Erythroblast (primary cell): ENCODE measurements around the gene THSD4.

Source experiments
- DNase-seq, 2 experiments: peaks; one replicate each; lab custom pipeline; 2025; lab: John Stamatoyannopoulos, UW
- GATA1 ChIP-seq: IDR thresholded peaks from 2 replicates; pipeline ENCODE4 v1.6.1; 2011; ENCODE audit warnings: low read depth, mild to moderate bottlenecking, control low read depth, low read length, moderate library complexity
- POLR2A ChIP-seq: IDR thresholded peaks from 2 replicates; pipeline ENCODE4 v1.6.1; 2011; ENCODE audit warnings: mild to moderate bottlenecking, low read length

THSD4 gene

DNA sequence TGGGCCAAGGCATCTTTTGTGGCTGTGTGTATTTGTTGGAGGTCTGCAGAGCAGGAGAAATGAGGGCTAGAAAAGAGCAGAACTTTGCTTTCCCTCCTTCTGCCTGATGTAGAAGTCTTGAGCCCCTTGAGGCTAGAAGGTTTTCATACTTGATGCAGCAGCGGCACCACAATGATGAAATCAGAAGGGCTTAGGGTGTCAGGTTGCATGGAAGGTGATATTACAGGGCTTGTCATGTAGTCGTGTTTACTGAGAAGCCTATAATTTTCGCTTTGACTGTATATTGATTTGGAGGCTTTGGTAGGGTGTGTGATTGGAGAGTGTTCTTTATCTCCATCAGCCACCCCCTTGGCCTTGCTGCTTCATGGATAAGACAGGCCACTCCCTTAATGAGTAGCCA is 339.8 kb downstream of the THSD4 start:
- TF ChIP-seq POLR2A: no peak
- no peak for TF ChIP-seq GATA1
- DNase-seq: no peak

DNA sequence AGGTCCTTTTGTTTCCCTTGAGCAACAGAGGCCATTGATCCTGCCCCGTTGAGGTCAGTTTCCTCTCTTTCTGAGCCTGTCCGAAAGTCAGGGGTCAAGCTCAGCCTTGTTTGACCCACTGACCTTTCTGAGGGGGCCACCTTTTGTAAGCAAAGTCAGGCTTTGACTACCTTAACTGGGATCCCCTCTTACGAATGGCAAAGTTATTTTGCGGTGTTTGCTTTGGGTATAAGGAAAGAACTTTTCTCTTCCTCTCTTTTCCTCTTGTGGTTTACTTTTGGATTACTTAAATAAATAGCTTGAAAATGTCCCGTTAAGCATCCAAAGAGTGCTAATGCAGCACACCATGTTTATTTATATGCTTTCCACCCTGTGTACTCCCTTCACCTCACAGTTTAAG is 340.6 kb downstream of the THSD4 start:
- TF ChIP-seq POLR2A: no peak
- no peak for DNase-seq

DNA sequence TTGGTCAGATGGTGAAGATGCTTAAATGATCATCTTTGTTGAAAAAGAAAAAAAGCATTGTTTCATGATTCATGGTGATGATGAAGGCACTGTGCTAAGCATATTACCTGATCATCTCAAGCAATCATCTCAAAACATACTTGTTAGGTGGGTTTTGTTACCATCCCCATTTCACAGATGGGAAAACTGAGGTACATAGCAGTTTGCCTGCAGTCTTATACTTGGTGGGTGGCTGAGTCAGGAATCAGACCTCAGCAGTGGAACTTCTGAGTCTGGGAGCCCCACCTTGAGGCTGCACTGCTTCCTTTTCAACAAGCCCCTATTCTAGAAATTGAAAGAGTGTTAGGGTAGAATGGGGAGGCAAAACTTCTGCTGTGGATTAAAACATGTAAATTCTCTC is 341.1 kb downstream of the THSD4 start:
- no peak for DNase-seq
- no peak for TF ChIP-seq POLR2A
- TF ChIP-seq GATA1: no peak

DNA sequence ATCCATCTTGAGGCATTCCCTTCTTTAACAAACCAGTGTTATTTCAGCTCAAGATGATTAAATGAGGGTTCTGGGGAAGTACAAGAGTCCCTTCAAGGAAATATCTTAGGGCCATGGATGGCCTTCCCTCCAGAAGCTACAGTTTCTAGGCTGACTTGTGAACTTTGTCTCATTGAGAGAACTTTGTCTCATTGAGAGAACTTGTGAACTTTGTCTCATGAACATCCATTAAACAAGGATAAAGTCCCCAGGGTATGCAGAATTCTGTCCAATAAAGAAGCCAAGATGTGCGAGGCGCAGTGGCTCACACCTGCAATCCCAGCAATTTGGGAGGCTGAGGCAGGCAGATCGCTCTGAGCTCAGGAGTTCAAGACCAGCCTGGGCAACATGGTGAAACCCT is 341.5 kb downstream of the THSD4 start:
- DNase-seq: no peak
- TF ChIP-seq GATA1: no peak
- no peak for TF ChIP-seq POLR2A

DNA sequence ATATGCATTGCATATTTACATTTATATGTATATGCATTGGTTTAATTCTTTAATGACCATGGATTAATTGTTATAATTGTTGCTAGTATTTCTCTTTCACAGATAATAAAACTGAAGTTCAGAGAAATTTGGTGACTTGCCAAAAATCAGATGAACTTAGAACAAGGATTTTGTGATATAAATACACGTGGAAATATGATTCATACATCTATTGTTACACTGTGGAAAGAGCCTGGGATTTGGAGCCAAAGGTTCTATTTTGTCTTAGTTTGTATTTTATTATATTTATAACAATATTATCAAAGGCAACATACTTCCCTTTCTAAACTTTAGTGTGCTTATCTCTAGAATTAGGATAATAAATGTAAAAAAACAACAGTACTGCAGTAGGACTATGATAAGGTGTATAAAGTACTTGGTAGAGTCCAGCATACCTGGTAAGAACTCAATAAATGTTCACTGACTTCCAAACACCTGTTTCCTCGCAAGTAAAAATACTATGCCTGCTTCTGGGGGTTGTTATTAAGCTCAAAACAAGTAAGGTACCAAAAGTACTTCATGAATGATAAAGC is 342.9 kb downstream of the THSD4 start:
- TF ChIP-seq GATA1 (no peak), POLR2A (no peak)

DNA sequence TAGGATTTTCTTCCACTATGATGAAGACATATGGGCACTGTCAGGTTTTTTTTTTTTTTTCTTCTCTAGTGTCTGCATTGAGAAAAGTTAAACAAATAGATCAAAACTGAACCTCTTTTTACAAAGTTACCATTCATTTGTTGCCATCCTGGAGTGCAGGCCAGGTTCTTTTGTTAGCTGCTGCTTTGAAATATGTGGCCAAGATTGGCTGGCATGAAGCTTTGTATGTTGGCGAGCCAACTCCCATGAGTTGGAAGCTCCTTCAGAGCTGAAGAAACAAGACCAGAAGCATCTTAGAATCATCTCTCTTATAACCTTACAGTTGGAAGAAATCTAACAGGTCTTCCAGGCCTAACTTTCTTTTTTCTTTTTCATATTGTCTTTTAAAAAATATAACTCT is 346.5 kb downstream of the THSD4 start:
- TF ChIP-seq POLR2A (no peak), GATA1 (no peak)

More for the DNA sequence above, 342.9 kb downstream of the THSD4 start:
- no peak for DNase-seq

DNA sequence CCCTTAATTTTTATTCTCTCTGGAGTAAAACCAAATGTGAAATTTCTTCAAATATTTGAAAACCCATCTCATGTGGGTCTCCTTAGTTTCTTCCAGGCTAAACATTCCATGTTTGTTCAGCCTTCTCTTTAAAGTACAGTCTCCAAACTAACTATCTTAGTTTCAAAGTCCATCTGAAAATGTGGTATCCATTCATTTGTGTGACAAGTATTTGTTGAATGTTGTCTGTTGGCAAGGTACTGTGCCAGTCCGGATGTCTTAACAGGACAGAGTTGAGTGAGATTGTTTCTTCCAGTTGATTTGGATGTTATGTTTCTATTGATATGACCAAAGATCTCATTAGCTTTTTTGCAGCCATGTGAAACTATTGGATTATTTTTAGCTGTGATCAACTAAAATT is 347.4 kb downstream of the THSD4 start:
- TF ChIP-seq POLR2A: no peak
- TF ChIP-seq GATA1: no peak
- DNase-seq: no peak

More for the DNA sequence above, 346.5 kb downstream of the THSD4 start:
- DNase-seq: no peak

DNA sequence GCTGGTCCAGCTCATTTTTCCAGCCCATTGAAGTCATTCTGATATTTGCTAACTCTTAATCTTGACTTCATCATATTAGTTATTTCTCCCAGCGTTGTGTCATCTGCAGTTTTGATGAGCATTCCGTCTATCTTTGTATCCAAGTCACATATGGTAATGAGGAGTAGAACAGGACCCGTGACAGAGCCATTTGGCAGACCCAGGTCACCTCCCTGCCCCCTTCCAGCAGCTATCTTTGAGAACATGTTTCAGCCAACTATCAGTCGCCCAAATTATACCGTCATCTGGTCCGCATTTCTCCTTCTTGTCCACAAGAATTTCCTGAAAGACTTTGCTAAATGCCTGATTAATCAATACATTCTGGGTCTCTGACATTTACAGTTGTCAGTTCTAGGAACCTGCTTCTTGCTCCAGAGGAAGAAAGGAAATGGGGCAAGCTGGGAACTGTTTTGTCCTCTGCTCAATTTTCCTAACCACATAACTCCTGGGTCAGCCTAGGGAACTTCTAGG is 347.9 kb downstream of the THSD4 start:
- no peak for DNase-seq
- no peak for TF ChIP-seq POLR2A

DNA sequence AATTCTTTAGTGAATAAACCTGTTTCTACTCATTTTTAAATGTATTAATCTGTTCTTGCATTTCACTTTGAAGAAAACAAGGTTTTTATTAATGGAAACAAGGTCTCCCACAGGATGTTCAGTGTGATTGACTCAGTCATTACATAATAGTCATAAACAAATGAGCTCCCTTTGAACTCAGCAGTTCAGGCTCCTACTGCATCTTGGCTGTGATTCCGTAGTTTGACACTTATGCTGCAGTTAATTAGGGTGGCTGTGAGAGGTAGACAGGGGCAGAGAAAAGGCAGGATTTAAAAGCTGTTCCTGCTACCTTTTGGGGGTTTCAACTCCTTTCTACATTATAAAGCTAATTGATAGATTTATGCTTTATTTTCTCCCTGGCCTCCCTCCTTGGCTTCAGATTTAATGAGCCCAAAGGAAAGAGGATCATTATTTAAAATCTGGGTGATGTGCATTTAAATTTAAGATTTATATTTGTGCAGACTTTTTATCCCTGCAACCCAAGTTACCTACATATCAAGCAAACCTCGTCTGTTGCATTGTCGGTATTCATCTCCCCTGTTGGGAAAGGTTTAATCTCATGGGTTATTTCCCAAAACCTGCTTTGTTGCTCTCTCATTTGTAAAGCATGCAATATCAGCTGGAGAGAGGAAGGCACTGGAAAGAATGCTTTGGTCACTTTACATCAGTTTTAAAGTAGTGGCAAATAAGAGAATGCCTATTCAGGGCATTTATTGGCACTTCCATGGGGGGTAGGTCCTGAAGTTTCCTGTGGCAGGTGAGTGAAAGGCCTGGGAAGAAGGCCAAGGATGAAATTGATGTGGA is 350.1 kb downstream of the THSD4 start:
- TF ChIP-seq GATA1 (no peak), POLR2A (no peak)
- no peak for DNase-seq

DNA sequence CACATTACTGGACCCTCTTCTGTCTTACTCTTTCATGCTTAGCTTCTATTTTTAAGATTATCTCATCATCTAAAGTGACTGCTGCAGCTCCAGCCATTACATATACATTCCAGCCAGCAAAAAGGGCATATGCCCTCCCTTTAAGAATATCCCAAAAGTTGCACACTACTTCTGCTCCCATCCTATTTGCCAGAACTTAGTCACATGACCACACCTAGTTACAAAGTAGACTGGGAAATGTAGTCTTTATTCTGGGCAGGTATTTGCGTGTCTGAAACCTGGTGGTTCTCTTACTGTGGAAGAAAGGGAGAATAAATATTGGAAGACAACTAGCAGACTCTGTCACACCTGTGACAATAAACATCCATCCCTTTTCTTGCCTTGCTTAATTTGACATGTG is 353.4 kb downstream of the THSD4 start:
- TF ChIP-seq GATA1 (no peak), POLR2A (no peak)
- DNase-seq: no peak

DNA sequence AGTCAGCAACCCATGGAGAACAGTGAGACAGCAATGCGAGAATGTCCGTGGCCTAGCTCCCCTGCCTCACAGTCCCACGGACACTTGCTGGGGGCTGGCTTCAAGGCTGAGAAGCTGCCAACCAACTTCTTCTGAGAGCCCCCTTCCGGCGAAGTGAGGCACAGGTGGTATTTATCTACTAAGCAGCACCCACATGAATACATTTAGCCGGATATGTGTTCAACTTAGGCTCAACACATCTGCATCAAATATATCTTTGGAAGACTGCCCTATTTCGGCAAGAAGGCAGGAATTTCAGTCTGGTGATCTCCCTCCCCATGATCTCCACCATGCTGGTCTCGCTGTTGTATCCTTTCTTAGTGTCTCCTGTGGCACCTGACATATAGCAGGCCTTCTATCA is 354.1 kb downstream of the THSD4 start:
- DNase-seq: no peak
- no peak for TF ChIP-seq POLR2A
- TF ChIP-seq GATA1: no peak

DNA sequence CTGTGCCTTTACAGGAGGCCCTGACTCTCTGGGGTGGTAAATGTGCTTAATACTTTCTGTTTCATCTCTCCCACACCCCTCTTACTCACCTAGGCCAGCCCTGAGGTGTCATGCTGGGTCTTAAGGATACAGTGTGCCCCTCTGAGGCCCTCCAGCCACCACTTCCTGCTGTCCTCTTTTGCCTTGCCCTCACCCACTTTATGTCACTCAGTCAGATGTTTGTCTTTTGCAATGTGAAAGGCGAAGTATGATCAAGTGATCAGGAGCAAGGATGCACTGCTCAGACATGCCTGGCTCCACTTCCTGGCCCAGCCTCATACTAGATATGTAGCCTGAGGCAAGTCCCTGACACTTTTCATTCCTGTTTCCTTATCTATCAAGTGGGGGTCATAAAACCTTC is 356.1 kb downstream of the THSD4 start:
- TF ChIP-seq POLR2A (no peak), GATA1 (no peak)
- DNase-seq: no peak

DNA sequence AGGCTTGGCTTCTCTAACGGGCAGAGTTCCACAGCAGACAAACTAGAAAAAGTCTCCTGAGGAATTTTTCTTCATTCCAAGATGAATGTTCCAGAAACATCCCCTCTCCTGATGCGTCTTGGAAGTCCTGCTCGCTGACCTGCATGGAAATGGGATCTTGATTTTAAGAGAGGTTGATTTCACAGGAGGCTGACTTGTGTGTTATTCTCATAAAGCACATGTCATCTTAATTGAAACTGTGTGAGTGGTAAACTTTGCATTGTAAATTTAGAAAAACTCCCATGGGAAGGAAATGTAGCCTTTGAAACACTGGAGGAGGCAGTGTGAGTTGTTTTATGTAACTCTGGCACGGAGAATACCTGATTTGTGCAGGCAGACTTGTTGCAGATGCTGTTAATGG is 357.3 kb downstream of the THSD4 start:
- no peak for TF ChIP-seq POLR2A
- no peak for TF ChIP-seq GATA1
- DNase-seq: no peak

DNA sequence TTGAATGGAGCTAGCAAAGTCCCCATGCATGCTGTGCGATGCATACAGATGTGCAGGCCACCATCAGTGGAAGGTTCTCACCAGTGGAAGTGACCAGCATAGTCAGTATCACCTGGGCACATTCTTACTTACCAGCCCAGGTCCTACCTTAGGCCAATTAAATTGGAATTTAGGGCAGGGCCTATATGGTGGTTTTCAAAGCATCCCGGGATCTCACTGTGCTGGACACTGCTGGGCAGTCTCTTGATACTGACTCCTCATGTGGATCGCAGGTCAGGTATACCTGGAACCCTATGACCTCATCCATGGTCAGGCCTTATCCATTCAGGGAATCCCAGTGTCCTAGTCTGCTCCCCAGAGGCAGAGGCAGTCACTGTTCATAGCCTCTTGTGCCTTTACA is 358.5 kb downstream of the THSD4 start:
- no peak for TF ChIP-seq GATA1
- no peak for TF ChIP-seq POLR2A
- DNase-seq: no peak
